Fibroblast of lung (primary cell): Measurements from ENCODE around the gene MCM8.

Source experiments
- CTCF ChIP-seq, 2 donors: IDR thresholded peaks in 1 of 2; conservative IDR thresholded peaks in 1 of 2; 1 replicate in 1 of 2; 2 replicates in 1 of 2; pipeline ENCODE4 v1.5.1; 2011 to 2012; ENCODE audit warnings: low read length in 2 of 2, control low read depth in 1 of 2, inconsistent platforms in 1 of 2, low read depth in 1 of 2, mild to moderate bottlenecking in 1 of 2
- EZH2 ChIP-seq: IDR thresholded peaks from 2 replicates; pipeline ENCODE4 v1.5.1; 2012; ENCODE audit warnings: low read length, control low read depth, mild to moderate bottlenecking; ENCODE audit errors: missing control alignments

- TF ChIP-seq CTCF (conservative IDR thresholded peaks at IDR 0.05 in 1 of 2, IDR thresholded peaks at IDR 0.05 in 1 of 2; ENCODE audit: low read depth in 1 of 2, low read length in 2 of 2) (no peak), EZH2 (no peak)
Observed at GRCh38 chr20:5989539-5989938, 39.1 kb downstream of the MCM8 start.
